Measurements from ENCODE around the gene H2AZ2.
"Not testable (repeated sequence)": the region's sequence is repeated elsewhere in the genome, so short reads cannot be mapped to it uniquely, and the experiment has no call there.

- TF ChIP-seq CTCF (IDR thresholded peaks at IDR 0.05; ENCODE audit: low read length); EZH2 (optimal IDR thresholded peaks at IDR 0.05; ENCODE audit: low read depth, low read length); EZH2phosphoT487 (IDR thresholded peaks at IDR 0.05; ENCODE audit: low read length): not testable (repeated sequence)
These were observed 24.0 kb upstream of the H2AZ2 start for GRCh38 chr7:44871918-44872317.
